HAP-1 (cell line): ENCODE data around the gene OLIG2.

Source experiments
- DNase-seq, 2 experiments: peaks; one replicate each; pipeline ENCODE4 v3.0.0-alpha.2; 2016 to 2020; ENCODE audit warnings: low spot score in 2 of 2
- H3K27me3 ChIP-seq: fragments of 250-450 bp; sonication (Bioruptor Pico); 2 replicates; pipeline ENCODE4 v1.5.1; 2020; ENCODE audit warnings: low read depth, mild to moderate bottlenecking, moderate library complexity
- H3K36me3 ChIP-seq: fragments of 250-450 bp; sonication (Bioruptor Pico); replicated peaks from 2 replicates; pipeline ENCODE4 v1.5.1; 2020; ENCODE audit warnings: mild to moderate bottlenecking
- H3K4me1 ChIP-seq: fragments of 250-450 bp; sonication (Bioruptor Pico); 2 replicates; pipeline ENCODE4 v1.5.1; 2020; ENCODE audit warnings: mild to moderate bottlenecking
- H3K4me3 ChIP-seq: fragments of 250-450 bp; sonication (Bioruptor Pico); 2 replicates; pipeline ENCODE4 v1.5.1; 2020; ENCODE audit warnings: mild to moderate bottlenecking, moderate library complexity
- H3K9me3 ChIP-seq: fragments of 250-450 bp; sonication (Bioruptor Pico); 2 replicates; pipeline ENCODE4 v1.5.1; 2020; ENCODE audit warnings: mild to moderate bottlenecking, moderate library complexity
- in situ Hi-C: fragments of 300-500 bp; cut with MboI; formaldehyde crosslinking; loops from 3 replicates; pipeline ENCODE4 v1.14.3; 2020; ENCODE audit warnings: low sequenced_read_pairs, inconsistent platforms, mixed read lengths

Gene OLIG2

GRCh38 chr21:33023574-33024200 lies 2.0 kb upstream of the OLIG2 start:
- in situ Hi-C loops = no loop called here
- Histone ChIP-seq H3K27me3 (no peaks in the 10 kb centered on the region), H3K9me3 (no peaks in the 10 kb centered on the region)

GRCh38 chr21:33024201-33025103 lies 1.3 kb upstream of the OLIG2 start:
- Histone ChIP-seq H3K27me3 (no peaks in the 10 kb centered on the region), H3K4me3 (no peak overlapping the region), H3K4me1 (peaks cover 12% of the 10 kb centered on the region), H3K9me3 (no peaks in the 10 kb centered on the region), H3K36me3 (peaks cover 7% of the 10 kb centered on the region; the same call in 1 of the 2 replicates)
- no peak for DNase-seq
- in situ Hi-C loops = no loop called here

More at GRCh38 chr21:33023574-33024200, 2.0 kb upstream of the OLIG2 start:
- peaks cover 12% of the 10 kb centered on the region for H3K4me1 ChIP-seq
- H3K4me3 ChIP-seq = no peak overlapping the region
- no peak for DNase-seq
- peaks cover 7% of the 10 kb centered on the region; the same call in 1 of the 2 replicates for H3K36me3 ChIP-seq

- H3K36me3 ChIP-seq = peaks cover 7% of the 10 kb centered on the region; the same call in 1 of the 2 replicates
- peaks cover 12% of the 10 kb centered on the region for H3K4me1 ChIP-seq
- in situ Hi-C loops = no loop called here
- H3K4me3 ChIP-seq = peak overlapping the region; percentile 45; the same call in 1 of the 2 replicates
- no peaks in the 10 kb centered on the region for H3K9me3 ChIP-seq
- H3K27me3 ChIP-seq = no peaks in the 10 kb centered on the region
- no peak for DNase-seq
Observed at GRCh38 chr21:33025106-33025488, 638 bp upstream of the OLIG2 start.

- Histone ChIP-seq H3K4me3 (peak overlapping the region; percentile 45), H3K4me1 (peaks cover 12% of the 10 kb centered on the region), H3K27me3 (no peaks in the 10 kb centered on the region), H3K36me3 (peaks cover 7% of the 10 kb centered on the region; the same call in 1 of the 2 replicates), H3K9me3 (no peaks in the 10 kb centered on the region)
- DNase-seq = no peak
- in situ Hi-C loops = no loop called here
Observed at GRCh38 chr21:33026443-33026858, 716 bp downstream of the OLIG2 start.

GRCh38 chr21:33026878-33027400 lies 1.2 kb downstream of the OLIG2 start:
- Histone ChIP-seq H3K4me1 (peaks cover 12% of the 10 kb centered on the region), H3K9me3 (no peaks in the 10 kb centered on the region), H3K36me3 (peaks cover 7% of the 10 kb centered on the region; the same call in 1 of the 2 replicates), H3K27me3 (no peaks in the 10 kb centered on the region), H3K4me3 (peak overlapping the region; percentile 45)
- DNase-seq = no peak
- in situ Hi-C loops = no loop called here

GRCh38 chr21:33027401-33028286 lies 1.9 kb downstream of the OLIG2 start:
- no peaks in the 10 kb centered on the region for H3K9me3 ChIP-seq
- H3K4me1 ChIP-seq = peaks cover 12% of the 10 kb centered on the region
- peaks cover 7% of the 10 kb centered on the region; the same call in 1 of the 2 replicates for H3K36me3 ChIP-seq
- DNase-seq = no peak
- in situ Hi-C loops = no loop called here
- H3K4me3 ChIP-seq = no peak overlapping the region
- no peaks in the 10 kb centered on the region for H3K27me3 ChIP-seq

GRCh38 chr21:33028287-33028670 lies 2.5 kb downstream of the OLIG2 start:
- Histone ChIP-seq H3K4me1 (peaks cover 12% of the 10 kb centered on the region), H3K36me3 (peaks cover 7% of the 10 kb centered on the region; the same call in 1 of the 2 replicates), H3K27me3 (no peaks in the 10 kb centered on the region), H3K9me3 (no peaks in the 10 kb centered on the region), H3K4me3 (no peak overlapping the region)
- in situ Hi-C loops = no loop called here
- no peak for DNase-seq

- no peak overlapping the region for H3K4me3 ChIP-seq
- H3K9me3 ChIP-seq = no peaks in the 10 kb centered on the region
- no peaks in the 10 kb centered on the region for H3K27me3 ChIP-seq
- no peak for DNase-seq
- peaks cover 7% of the 10 kb centered on the region; the same call in 1 of the 2 replicates for H3K36me3 ChIP-seq
- in situ Hi-C loops = no loop called here
- peaks cover 12% of the 10 kb centered on the region for H3K4me1 ChIP-seq
Observed at GRCh38 chr21:33028773-33029384, 3.1 kb downstream of the OLIG2 start.

GRCh38 chr21:33029385-33029921 lies 3.7 kb downstream of the OLIG2 start:
- in situ Hi-C loops = no loop called here
- Histone ChIP-seq H3K4me1 (peaks cover 12% of the 10 kb centered on the region), H3K27me3 (no peaks in the 10 kb centered on the region), H3K4me3 (no peak overlapping the region), H3K9me3 (no peaks in the 10 kb centered on the region), H3K36me3 (peaks cover 7% of the 10 kb centered on the region; the same call in 1 of the 2 replicates)
- no peak for DNase-seq

GRCh38 chr21:33029975-33030461 lies 4.3 kb downstream of the OLIG2 start:
- H3K4me1 ChIP-seq = peaks cover 12% of the 10 kb centered on the region
- no peaks in the 10 kb centered on the region for H3K27me3 ChIP-seq

GRCh38 chr21:33030633-33031032 lies 4.9 kb downstream of the OLIG2 start:
- in situ Hi-C loops = no loop called here
- no peak overlapping the region for H3K4me3 ChIP-seq
- no peak for DNase-seq
- H3K9me3 ChIP-seq = no peaks in the 10 kb centered on the region
- no peaks in the 10 kb centered on the region for H3K27me3 ChIP-seq
- peaks cover 8% of the 10 kb centered on the region for H3K4me1 ChIP-seq
- H3K36me3 ChIP-seq = peaks cover 7% of the 10 kb centered on the region; the same call in 1 of the 2 replicates

More at GRCh38 chr21:33029975-33030461, 4.3 kb downstream of the OLIG2 start:
- in situ Hi-C loops = no loop called here
- Histone ChIP-seq H3K9me3 (no peaks in the 10 kb centered on the region), H3K4me3 (no peak overlapping the region), H3K36me3 (peaks cover 7% of the 10 kb centered on the region; the same call in 1 of the 2 replicates)
- no peak for DNase-seq

- DNase-seq = no peak
- Histone ChIP-seq H3K4me1 (peaks cover 5% of the 10 kb centered on the region), H3K4me3 (no peak overlapping the region), H3K27me3 (no peaks in the 10 kb centered on the region), H3K36me3 (peaks cover 7% of the 10 kb centered on the region; the same call in 1 of the 2 replicates), H3K9me3 (no peaks in the 10 kb centered on the region)
- in situ Hi-C loops = no loop called here
Observed at GRCh38 chr21:33031152-33031911, 5.6 kb downstream of the OLIG2 start.
